SKM-1 (cell line): ENCODE measurements around the gene FBH1.
"Not testable (repeated sequence)": the region's sequence is repeated elsewhere in the genome, so short reads cannot be mapped to it uniquely, and the experiment has no call there.

Source experiments
- DNase-seq: peaks from one replicate; lab custom pipeline; 2025; ENCODE audit not compliant: unreplicated experiment; lab: John Stamatoyannopoulos, UW

The FBH1 gene

GRCh38 chr10:5873515-5873995, 16.5 kb upstream of the FBH1 start:
- DNase-seq = peak; percentile 32

- DNase-seq = no peak
Measured at GRCh38 chr10:5876181-5876768, 13.8 kb upstream of the FBH1 start.

GRCh38 chr10:5877041-5877440, 13.0 kb upstream of the FBH1 start:
- DNase-seq = not testable (repeated sequence)

GRCh38 chr10:5882961-5883360, 7.1 kb upstream of the FBH1 start:
- DNase-seq = no peak

GRCh38 chr10:5885619-5886018, 4.4 kb upstream of the FBH1 start:
- no peak for DNase-seq

- no peak for DNase-seq
Measured at GRCh38 chr10:5887029-5887428, 3.0 kb upstream of the FBH1 start.

- no peak for DNase-seq
Measured at GRCh38 chr10:5887641-5888040, 2.4 kb upstream of the FBH1 start.

GRCh38 chr10:5888351-5888750, 1.7 kb upstream of the FBH1 start:
- no peak for DNase-seq

- DNase-seq = no peak
Measured at GRCh38 chr10:5888843-5889623, 1.0 kb upstream of the FBH1 start.

GRCh38 chr10:5890452-5890915, 441 bp downstream of the FBH1 start:
- no peak for DNase-seq

GRCh38 chr10:5891009-5891408, 966 bp downstream of the FBH1 start:
- DNase-seq = no peak

- no peak for DNase-seq
Measured at GRCh38 chr10:5892007-5892406, 2.0 kb downstream of the FBH1 start.

- no peak for DNase-seq
Measured at GRCh38 chr10:5893321-5893720, 3.3 kb downstream of the FBH1 start.

- no peak for DNase-seq
Measured at GRCh38 chr10:5894403-5894802, 4.4 kb downstream of the FBH1 start.

GRCh38 chr10:5894873-5895272, 4.8 kb downstream of the FBH1 start:
- DNase-seq = no peak

- DNase-seq = no peak
Measured at GRCh38 chr10:5895365-5895764, 5.3 kb downstream of the FBH1 start.

GRCh38 chr10:5895804-5896203, 5.8 kb downstream of the FBH1 start:
- no peak for DNase-seq

GRCh38 chr10:5896208-5897052, 6.4 kb downstream of the FBH1 start:
- DNase-seq = no peak

- DNase-seq = no peak
Measured at GRCh38 chr10:5897053-5897340, 7.0 kb downstream of the FBH1 start.

- DNase-seq = no peak
Measured at GRCh38 chr10:5897504-5897903, 7.5 kb downstream of the FBH1 start.

GRCh38 chr10:5898163-5898562, 8.1 kb downstream of the FBH1 start:
- no peak for DNase-seq

- DNase-seq = no peak
Measured at GRCh38 chr10:5900247-5900646, 10.2 kb downstream of the FBH1 start.
